HG03175 (cell line): ENCODE data around the gene THAP8.

Experiments used
- ATAC-seq: cut with Tn5 transposase; IDR thresholded peaks from one replicate; pipeline ENCODE4 v1.9.1; 2021; ENCODE audit warnings: mild to moderate bottlenecking, moderate library complexity; ENCODE audit not compliant: unreplicated experiment

Gene THAP8

GRCh38 chr19:35995048-35995993 lies 58.8 kb downstream of the THAP8 start, which contains the start of gene SDHAF1:
TSS of gene SDHAF1 (plus strand) at chr19:35995188. CDS start at chr19:35995275, 87 bp downstream.
- peak; percentile 84 for ATAC-seq

DNA sequence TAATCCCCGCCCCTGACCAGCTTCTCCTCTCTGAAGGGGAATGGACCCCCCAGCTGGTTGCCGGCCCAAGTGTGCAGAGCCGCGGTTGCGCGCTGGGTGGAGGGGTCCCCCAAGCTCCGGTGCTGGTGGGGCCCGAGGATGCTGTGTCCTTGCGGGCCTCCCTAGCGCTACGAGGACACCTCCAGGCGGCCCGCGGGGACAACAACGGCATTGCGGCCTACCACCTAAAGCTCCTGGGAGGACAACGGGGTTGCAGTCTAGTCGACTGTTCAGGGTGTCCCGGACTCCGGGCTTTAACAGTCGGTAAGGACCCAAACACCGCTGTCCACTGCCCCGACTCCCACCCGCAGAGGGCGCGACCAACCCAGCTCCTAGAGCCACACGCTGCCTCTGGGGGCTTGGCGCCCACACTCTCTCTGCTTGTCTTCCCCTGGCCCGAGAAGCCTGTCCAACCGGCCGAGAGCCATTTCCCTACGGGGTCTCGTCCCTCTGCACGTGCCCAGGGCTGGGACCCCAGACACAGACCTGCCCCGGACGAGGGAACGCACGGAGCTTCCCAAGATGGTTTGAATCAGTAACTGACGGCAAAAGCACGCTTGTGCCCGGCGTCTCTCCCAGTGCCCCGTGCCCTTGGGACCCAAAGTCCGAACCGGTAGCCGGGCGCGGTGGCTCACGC lies 60.0 kb downstream of the THAP8 start:
- no peak for ATAC-seq

GRCh38 chr19:35992907-35993765 lies 60.9 kb downstream of the THAP8 start:
- no peak for ATAC-seq

DNA sequence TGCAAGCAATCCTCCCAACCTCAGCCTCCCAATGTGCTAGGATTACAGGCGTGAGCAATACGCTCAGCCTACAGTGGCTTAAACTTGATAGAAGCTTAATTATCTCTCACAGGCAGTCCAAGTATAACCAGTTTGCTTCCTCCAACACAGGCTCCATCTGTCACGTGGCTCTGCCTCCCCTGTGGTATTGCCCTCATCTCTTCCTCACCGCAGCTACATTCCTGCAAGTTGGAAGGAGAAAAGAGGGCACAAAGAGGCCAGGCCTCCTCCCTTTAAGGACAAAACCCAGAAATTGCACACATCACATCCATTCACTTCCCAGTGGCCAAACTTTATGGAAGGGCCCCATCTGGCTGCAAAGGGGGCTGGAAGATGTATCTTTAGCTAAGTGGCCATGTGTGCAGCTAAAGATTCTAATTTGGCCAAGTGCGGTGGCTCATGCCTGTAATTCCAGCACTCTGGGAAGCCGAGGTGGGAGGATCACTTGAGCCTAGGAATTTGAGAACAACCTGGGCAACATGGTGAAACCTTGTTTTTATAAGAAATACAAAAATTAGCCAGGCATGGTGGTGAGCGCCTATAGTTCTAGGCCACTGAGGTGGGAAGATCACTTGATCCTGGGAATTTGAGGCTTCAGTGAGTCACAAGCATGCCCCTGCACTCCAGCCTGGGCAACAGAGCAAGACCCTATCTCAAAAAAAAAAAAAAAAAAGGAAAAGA lies 62.2 kb downstream of the THAP8 start:
- ATAC-seq = no peak

GRCh38 chr19:35990771-35991730 lies 63.0 kb downstream of the THAP8 start:
- no peak for ATAC-seq

GRCh38 chr19:35990156-35990555 lies 63.9 kb downstream of the THAP8 start:
- no peak for ATAC-seq

GRCh38 chr19:35988824-35989223 lies 65.3 kb downstream of the THAP8 start:
- no peak for ATAC-seq

DNA sequence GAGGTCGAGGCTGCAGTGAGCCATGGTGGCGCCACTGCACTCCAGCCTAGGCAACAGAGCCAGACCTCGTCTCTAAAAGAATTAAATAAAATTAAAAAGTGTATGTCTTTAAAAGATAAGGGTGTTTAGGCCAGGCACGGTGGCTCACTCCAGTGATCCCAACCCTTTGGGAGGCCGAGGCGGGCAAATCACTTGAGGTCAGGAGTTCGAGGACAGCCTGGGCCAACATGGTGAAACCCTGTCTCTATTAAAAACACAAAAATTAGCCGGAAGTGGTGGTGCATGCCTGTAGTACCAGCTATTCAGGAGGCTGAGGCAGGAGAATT lies 66.6 kb downstream of the THAP8 start:
- no peak for ATAC-seq

GRCh38 chr19:35986664-35987570 lies 67.2 kb downstream of the THAP8 start:
- ATAC-seq = no peak

DNA sequence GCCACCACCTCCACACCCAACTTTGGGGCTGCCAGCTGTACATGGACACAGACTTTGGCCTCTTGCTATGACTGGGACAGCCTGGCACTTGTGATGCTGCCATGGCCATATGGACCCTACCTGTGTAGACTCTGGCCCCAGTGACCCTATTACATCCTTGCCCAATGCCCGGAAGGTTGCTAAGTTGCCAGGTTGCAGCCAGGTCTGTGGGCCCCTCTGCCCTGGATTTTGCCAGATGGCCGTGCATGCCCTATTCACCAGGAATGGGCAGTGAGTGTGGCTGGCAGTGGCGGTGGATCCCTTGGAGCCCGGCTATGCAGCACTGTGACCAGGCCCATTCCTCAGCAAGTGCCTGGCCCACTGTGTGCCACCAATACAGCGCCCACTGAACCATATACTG lies 68.0 kb downstream of the THAP8 start:
- ATAC-seq = no peak
